Mucosa of rectum (tissue), 2 donors: Measurements from ENCODE around the gene ARID1B.

Source experiments
- H3K27ac ChIP-seq, 2 donors: one replicate each; pipeline ENCODE4 v1.7.0; 2013; ENCODE audit warnings: inconsistent platforms in 2 of 2, low read depth in 2 of 2, low read length in 2 of 2
- H3K27me3 ChIP-seq, 2 donors: one replicate each; pipeline ENCODE4 v1.7.0; 2013; ENCODE audit warnings: low read length in 2 of 2; ENCODE audit not compliant: control insufficient read depth in 2 of 2, insufficient read depth in 2 of 2
- H3K36me3 ChIP-seq, 2 donors: one replicate each; pipeline ENCODE4 v1.7.0; 2013; ENCODE audit warnings: low read length in 2 of 2; ENCODE audit not compliant: control insufficient read depth in 2 of 2, insufficient read depth in 2 of 2
- H3K4me1 ChIP-seq, 2 donors: one replicate each; pipeline ENCODE4 v1.7.0; 2013; ENCODE audit warnings: low read length in 2 of 2, mild to moderate bottlenecking in 1 of 2; ENCODE audit not compliant: control insufficient read depth in 2 of 2, insufficient read depth in 2 of 2
- H3K4me3 ChIP-seq, 2 donors: one replicate each; pipeline ENCODE4 v1.7.0; 2013; ENCODE audit warnings: low read length in 2 of 2
- H3K9ac ChIP-seq, 2 donors: one replicate each; pipeline ENCODE4 v1.7.0; 2013; ENCODE audit warnings: low read length in 2 of 2, low read depth in 1 of 2, mild to moderate bottlenecking in 1 of 2
- H3K9me3 ChIP-seq, 2 donors: one replicate each; pipeline ENCODE4 v1.7.0; 2013; ENCODE audit warnings: low read length in 2 of 2; ENCODE audit not compliant: control insufficient read depth in 2 of 2
- donor health status: healthy.
- donor health status: Normal muscosa, but diverticular disease.

ARID1B gene

GRCh38 chr6:157170535-157170934, 393.4 kb downstream of the ARID1B start:
- Histone ChIP-seq H3K27ac (no peak overlapping the region), H3K9ac (no peak overlapping the region), H3K36me3 (peaks cover 23 to 25% of the 10 kb centered on the region in 2 donors)

GRCh38 chr6:157171801-157172200, 394.6 kb downstream of the ARID1B start:
- peaks cover 24 to 27% of the 10 kb centered on the region in 2 donors for H3K36me3 ChIP-seq
- H3K4me1 ChIP-seq: no peaks in the 10 kb centered on the region
- no peak overlapping the region for H3K27ac ChIP-seq
- no peaks in the 10 kb centered on the region for H3K9me3 ChIP-seq
- no peak overlapping the region for H3K9ac ChIP-seq
- no peaks in the 10 kb centered on the region for H3K27me3 ChIP-seq
- no peak overlapping the region for H3K4me3 ChIP-seq

More at GRCh38 chr6:157170535-157170934, 393.4 kb downstream of the ARID1B start:
- Histone ChIP-seq H3K27me3 (no peaks in the 10 kb centered on the region), H3K9me3 (no peaks in the 10 kb centered on the region), H3K4me3 (no peak overlapping the region), H3K4me1 (no peaks in the 10 kb centered on the region)

GRCh38 chr6:157172231-157172701, 395.1 kb downstream of the ARID1B start:
- H3K36me3 ChIP-seq: peaks cover 21 to 24% of the 10 kb centered on the region in 2 donors

GRCh38 chr6:157172830-157173536, 395.8 kb downstream of the ARID1B start:
- Histone ChIP-seq H3K27ac (no peak overlapping the region), H3K9me3 (no peaks in the 10 kb centered on the region), H3K27me3 (no peaks in the 10 kb centered on the region), H3K9ac (no peak overlapping the region), H3K4me1 (no peaks in the 10 kb centered on the region), H3K36me3 (peaks cover 14 to 18% of the 10 kb centered on the region in 2 donors), H3K4me3 (no peak overlapping the region)

More at GRCh38 chr6:157172231-157172701, 395.1 kb downstream of the ARID1B start:
- Histone ChIP-seq H3K4me3 (no peak overlapping the region), H3K4me1 (no peaks in the 10 kb centered on the region), H3K27ac (no peak overlapping the region), H3K27me3 (no peaks in the 10 kb centered on the region), H3K9me3 (no peaks in the 10 kb centered on the region), H3K9ac (no peak overlapping the region)

- Histone ChIP-seq H3K27me3 (no peaks in the 10 kb centered on the region), H3K4me1 (no peaks in the 10 kb centered on the region)
Measured at GRCh38 chr6:157173776-157174175, 396.6 kb downstream of the ARID1B start.

GRCh38 chr6:157174731-157175130, 397.6 kb downstream of the ARID1B start:
- H3K9me3 ChIP-seq: no peaks in the 10 kb centered on the region
- H3K36me3 ChIP-seq: peaks cover 10 to 13% of the 10 kb centered on the region in 2 donors
- H3K9ac ChIP-seq: no peak overlapping the region
- no peak overlapping the region for H3K4me3 ChIP-seq
- no peaks in the 10 kb centered on the region for H3K4me1 ChIP-seq
- no peaks in the 10 kb centered on the region for H3K27me3 ChIP-seq
- no peak overlapping the region for H3K27ac ChIP-seq

More at GRCh38 chr6:157173776-157174175, 396.6 kb downstream of the ARID1B start:
- no peak overlapping the region for H3K27ac ChIP-seq
- no peaks in the 10 kb centered on the region for H3K9me3 ChIP-seq
- no peak overlapping the region for H3K9ac ChIP-seq
- H3K4me3 ChIP-seq: no peak overlapping the region
- H3K36me3 ChIP-seq: peaks cover 10 to 19% of the 10 kb centered on the region in 2 donors

GRCh38 chr6:157177731-157178336, 400.7 kb downstream of the ARID1B start:
- Histone ChIP-seq H3K9me3 (no peaks in the 10 kb centered on the region), H3K27ac (no peak overlapping the region), H3K4me1 (peaks cover 11 to 19% of the 10 kb centered on the region in 2 donors), H3K9ac (no peak overlapping the region), H3K4me3 (no peak overlapping the region), H3K27me3 (no peaks in the 10 kb centered on the region), H3K36me3 (peaks cover 5 to 26% of the 10 kb centered on the region in 2 donors)

GRCh38 chr6:157181649-157182048, 404.5 kb downstream of the ARID1B start:
- Histone ChIP-seq H3K36me3 (peaks cover 12 to 33% of the 10 kb centered on the region in 2 donors), H3K9ac (no peak overlapping the region), H3K27ac (peak overlapping the region; percentile 63 to 70)

GRCh38 chr6:157182503-157183264, 405.5 kb downstream of the ARID1B start:
- Histone ChIP-seq H3K9me3 (no peaks in the 10 kb centered on the region), H3K27ac (no peak overlapping the region), H3K27me3 (no peaks in the 10 kb centered on the region), H3K4me1 (peaks cover 23 to 32% of the 10 kb centered on the region in 2 donors), H3K4me3 (no peak overlapping the region), H3K36me3 (peaks cover 12 to 37% of the 10 kb centered on the region in 2 donors), H3K9ac (no peak overlapping the region)

More at GRCh38 chr6:157181649-157182048, 404.5 kb downstream of the ARID1B start:
- Histone ChIP-seq H3K27me3 (no peaks in the 10 kb centered on the region), H3K9me3 (no peaks in the 10 kb centered on the region), H3K4me1 (peaks cover 18 to 27% of the 10 kb centered on the region in 2 donors), H3K4me3 (no peak overlapping the region)
